Breast epithelium (tissue), 4 donors: ENCODE results near the gene ANKRD55. TPM values are rescaled to one million over a fixed set of nuclear protein-coding genes. Genes with fewer than 3 reads are reported as not detected.
A peak's percentile ranks its signal among the peaks of the same experiment; 100 is the strongest.
"Not testable (repeated sequence)": the region's sequence is repeated elsewhere in the genome, so short reads cannot be mapped to it uniquely, and the experiment has no call there.

ENCODE experiments used
- DNase-seq, 2 donors: peaks; one replicate each; pipeline ENCODE4 v3.0.0-alpha.2; 2019; ENCODE audit warnings: low spot score in 2 of 2
- H3K27ac ChIP-seq, 2 donors: fragments of 200-600 bp; sonication (generic) in 1 of 2; one replicate each; pipeline ENCODE4 v1.5.1; 2016 to 2019; ENCODE audit warnings: mild to moderate bottlenecking in 1 of 2
- H3K27me3 ChIP-seq, 2 donors: fragments of 200-600 bp; sonication (generic) in 1 of 2; one replicate each; pipeline versions ENCODE4 v1.5.1 to v1.6.0; 2017 to 2019; ENCODE audit warnings: control low read depth in 1 of 2, mild to moderate bottlenecking in 1 of 2
- H3K36me3 ChIP-seq: fragments of 200-600 bp; one replicate; pipeline ENCODE4 v1.5.1; 2019
- H3K4me1 ChIP-seq, 2 donors: fragments of 200-600 bp; sonication (generic); one replicate each; pipeline ENCODE4 v1.5.1; 2016 to 2019; ENCODE audit warnings: control low read depth in 1 of 2
- H3K4me3 ChIP-seq, 3 donors: fragments of 200-600 bp; sonication (generic); 1 replicate in 2 of 3; 2 replicates in 1 of 3; pipeline ENCODE4 v1.5.1; 2016 to 2019; ENCODE audit warnings: mild to moderate bottlenecking in 3 of 3, moderate library complexity in 2 of 3
- H3K9me3 ChIP-seq, 2 donors: fragments of 200-600 bp; sonication (generic) in 1 of 2; one replicate each; pipeline ENCODE4 v1.5.1; 2016 to 2019; ENCODE audit warnings: control low read depth in 1 of 2
- CTCF ChIP-seq, 3 donors: fragments of 450-650 bp; IDR thresholded peaks; one replicate each; pipeline ENCODE4 v1.5.1; 2016 to 2017; ENCODE audit warnings: antibody characterized with exemption in 3 of 3, mild to moderate bottlenecking in 3 of 3, moderate library complexity in 3 of 3
- POLR2A ChIP-seq: fragments of 450-650 bp; IDR thresholded peaks from one replicate; pipeline ENCODE4 v1.6.1; 2016; ENCODE audit warnings: antibody characterized with exemption, mild to moderate bottlenecking, moderate library complexity
- POLR2AphosphoS5 ChIP-seq, 3 donors: sonication (generic); formaldehyde crosslinking; IDR thresholded peaks; one replicate each; pipeline ENCODE4 v1.6.1; 2017; ENCODE audit warnings: antibody characterized with exemption in 3 of 3
- intact Hi-C: fragments of 100-400 bp; cut with DNase I; formaldehyde crosslinking; loops from one replicate; pipeline ENCODE4 v1.15.1; 2023; ENCODE audit warnings: low total_unique reads
- total RNA-seq, 3 donors: library from RNA; depleted of rRNA; stranded (reverse); fragments of >200 nt; gene quantifications; one replicate each; pipeline ENCODE4 v1.1.0, GENCODE V29; 2016

ANKRD55 gene
- total RNA-seq, 3 donors from 2014 or later: 0.32 to 0.33 TPM; not detected in 1

- Histone ChIP-seq H3K36me3 (no peaks in the 10 kb centered on the region), H3K27ac (no peak overlapping the region), H3K9me3 (no peaks in the 10 kb centered on the region), H3K4me3 (no peak overlapping the region), H3K4me1 (no peaks in the 10 kb centered on the region), H3K27me3 (no peaks in the 10 kb centered on the region)
- intact Hi-C loops: loop anchor here (10.0 kb wide), 1 partner anchor 583 kb away; no protein-coding TSS in a partner anchor
- DNase-seq: no peak
- TF ChIP-seq CTCF (IDR thresholded peaks at IDR 0.05) (no peak), POLR2AphosphoS5 (IDR thresholded peaks at IDR 0.05) (no peak), POLR2A (no peak)
Measured at GRCh38 chr5:56262279-56262678, 29.1 kb upstream of the ANKRD55 start.

DNA sequence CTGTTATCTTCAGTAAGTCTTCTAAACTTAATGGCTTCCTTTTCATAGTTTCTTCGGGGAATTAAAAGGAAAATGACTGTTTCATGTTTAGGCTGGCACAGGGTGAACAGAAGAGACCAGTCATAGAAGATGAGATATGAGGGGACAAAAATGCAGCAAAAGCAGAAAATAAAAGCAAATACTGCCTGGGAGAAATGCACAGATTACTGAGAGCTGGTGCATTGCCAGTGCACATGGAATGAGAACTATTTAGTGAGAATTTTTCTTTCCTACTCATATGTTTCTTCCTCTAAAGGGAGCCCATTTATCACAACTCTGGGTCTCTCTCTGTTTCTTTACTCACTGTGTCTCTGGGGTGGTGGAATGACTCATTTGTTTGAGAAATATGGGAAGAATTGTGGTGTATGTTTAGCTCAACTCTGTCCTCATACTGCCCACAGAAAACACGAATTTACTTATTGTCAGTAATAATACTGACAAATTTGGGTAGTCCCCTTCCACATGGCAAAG, 25.9 kb upstream of the ANKRD55 start:
- no peaks in the 10 kb centered on the region for H3K36me3 ChIP-seq
- H3K4me3 ChIP-seq: no peak overlapping the region
- no peaks in the 10 kb centered on the region for H3K9me3 ChIP-seq
- H3K27ac ChIP-seq: peak overlapping the region in 1 of 2 donors; percentile 14
- no peak for TF ChIP-seq CTCF (IDR thresholded peaks at IDR 0.05)
- TF ChIP-seq POLR2A: no peak
- TF ChIP-seq POLR2AphosphoS5 (IDR thresholded peaks at IDR 0.05): no peak
- H3K27me3 ChIP-seq: no peaks in the 10 kb centered on the region
- DNase-seq: no peak
- H3K4me1 ChIP-seq: no peaks in the 10 kb centered on the region
- intact Hi-C loops: no loop called here

DNA sequence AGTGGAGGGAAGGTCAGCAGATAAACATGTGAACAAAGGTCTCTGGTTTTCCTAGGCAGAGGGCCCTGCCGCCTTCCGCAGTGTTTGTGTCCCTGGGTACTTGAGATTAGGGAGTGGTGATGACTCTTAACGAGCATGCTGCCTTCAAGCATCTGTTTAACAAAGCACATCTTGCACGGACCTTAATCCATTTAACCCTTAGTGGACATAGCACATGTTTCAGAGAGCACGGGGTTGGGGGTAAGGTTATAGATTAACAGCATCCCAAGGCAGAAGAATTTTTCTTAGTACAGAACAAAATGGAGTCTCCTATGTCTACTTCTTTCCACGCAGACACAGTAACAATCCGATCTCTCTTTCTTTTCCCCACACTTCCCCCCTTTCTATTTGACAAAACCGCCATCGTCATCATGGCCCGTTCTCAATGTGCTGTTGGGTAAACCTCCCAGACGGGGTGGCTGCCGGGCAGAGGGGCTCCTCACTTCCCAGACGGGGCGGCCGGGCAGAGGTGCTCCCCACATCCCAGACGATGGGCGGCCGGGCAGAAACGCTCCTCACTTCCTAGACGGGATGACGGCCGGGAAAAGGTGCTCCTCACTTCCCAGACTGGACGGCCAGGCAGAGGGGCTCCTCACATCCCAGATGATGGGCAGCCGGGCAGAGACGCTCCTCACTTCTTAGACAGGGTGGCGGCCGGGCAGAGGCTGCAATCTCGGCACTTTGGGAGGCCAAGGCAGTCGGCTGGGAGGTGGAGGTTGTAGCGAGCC, 24.8 kb upstream of the ANKRD55 start:
- H3K27ac ChIP-seq, H3K27me3 ChIP-seq, H3K9me3 ChIP-seq, H3K4me1 ChIP-seq, H3K4me3 ChIP-seq, DNase-seq, H3K36me3 ChIP-seq, intact Hi-C loops: not testable (repeated sequence)

DNA sequence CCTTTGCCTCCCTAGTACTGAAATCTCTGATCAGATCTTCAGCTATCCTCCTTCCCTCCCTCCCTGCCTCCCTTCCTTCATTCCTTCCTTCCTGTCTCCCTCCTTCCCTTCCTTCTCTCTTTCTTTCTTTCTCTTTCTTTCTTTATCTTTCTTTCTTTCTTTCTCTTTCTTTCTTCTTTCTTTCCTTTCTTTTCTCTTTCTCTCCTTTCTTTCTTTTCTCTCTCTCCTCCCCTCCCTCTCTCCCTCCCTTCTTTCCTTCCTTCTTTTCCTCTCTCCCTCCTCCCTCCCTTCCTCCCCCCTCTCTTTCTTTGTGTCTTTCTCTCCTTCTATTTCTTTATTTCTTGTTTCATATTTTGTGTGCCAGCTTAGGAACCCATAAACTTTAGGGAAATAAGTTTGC, 23.9 kb upstream of the ANKRD55 start:
- H3K9me3 ChIP-seq: no peaks in the 10 kb centered on the region
- DNase-seq: no peak
- TF ChIP-seq POLR2AphosphoS5 (IDR thresholded peaks at IDR 0.05): no peak
- TF ChIP-seq POLR2A: no peak
- TF ChIP-seq CTCF (IDR thresholded peaks at IDR 0.05): no peak
- no peaks in the 10 kb centered on the region for H3K4me1 ChIP-seq
- intact Hi-C loops: no loop called here
- H3K36me3 ChIP-seq: no peaks in the 10 kb centered on the region
- no peaks in the 10 kb centered on the region for H3K27me3 ChIP-seq
- H3K4me3 ChIP-seq: no peak overlapping the region
- no peak overlapping the region for H3K27ac ChIP-seq

- no peak for DNase-seq
- H3K36me3 ChIP-seq: no peaks in the 10 kb centered on the region
- no peaks in the 10 kb centered on the region for H3K27me3 ChIP-seq
- TF ChIP-seq POLR2A (no peak), POLR2AphosphoS5 (IDR thresholded peaks at IDR 0.05) (no peak), CTCF (IDR thresholded peaks at IDR 0.05) (no peak)
- no peak overlapping the region for H3K4me3 ChIP-seq
- H3K9me3 ChIP-seq: no peaks in the 10 kb centered on the region
- no peak overlapping the region for H3K27ac ChIP-seq
- H3K4me1 ChIP-seq: no peaks in the 10 kb centered on the region
- intact Hi-C loops: no loop called here
Measured at GRCh38 chr5:56255502-56255901, 22.4 kb upstream of the ANKRD55 start.
